ENCODE data around the gene DGKQ.
"Not testable (repeated sequence)": the region's sequence is repeated elsewhere in the genome, so short reads cannot be mapped to it uniquely, and the experiment has no call there.

Gene DGKQ

DNA sequence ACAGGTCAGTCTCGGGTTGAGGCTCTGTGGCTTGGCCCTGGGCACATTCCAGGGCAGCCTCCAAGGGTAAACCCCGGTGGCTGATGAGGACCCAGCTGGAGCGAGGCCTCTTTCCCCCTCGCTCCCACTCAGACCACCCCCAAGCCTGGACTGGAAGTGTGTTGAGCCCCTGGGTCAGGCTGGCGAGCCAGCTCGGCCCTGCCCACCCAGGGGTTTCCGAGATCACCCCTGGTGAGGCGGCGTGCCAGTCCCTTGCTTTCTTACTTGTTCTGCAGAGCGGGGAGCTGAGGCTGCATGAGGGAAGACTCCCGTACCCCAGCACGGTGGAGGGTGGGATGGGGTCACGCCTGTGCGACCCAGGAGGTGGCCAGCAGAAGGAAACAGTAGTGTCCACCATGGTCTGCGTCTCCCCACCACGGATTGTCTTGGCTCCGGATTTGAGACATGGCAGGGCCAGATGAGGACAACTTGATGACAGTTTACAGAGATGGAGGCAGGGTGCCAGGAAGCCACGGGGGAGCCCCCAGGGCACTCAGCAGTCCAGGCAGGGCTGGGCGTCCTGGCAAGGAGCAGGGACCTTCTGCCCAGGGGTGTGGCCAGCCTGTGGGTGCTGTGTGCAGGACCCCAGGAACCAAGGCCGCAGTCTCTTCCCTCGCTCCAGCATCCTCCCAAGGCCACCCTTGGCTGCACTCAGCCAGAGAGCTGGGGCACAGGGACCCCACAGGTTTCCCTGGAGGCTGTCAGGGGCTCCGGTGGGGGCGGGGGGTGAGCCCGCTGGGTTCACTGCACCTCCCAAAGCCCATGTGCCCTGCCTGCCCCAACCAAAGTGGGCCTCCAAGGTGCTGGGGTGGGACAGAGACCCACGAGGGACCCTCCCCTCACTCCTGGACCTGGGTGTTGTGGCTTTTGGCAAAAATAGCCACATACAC lies 31.5 kb upstream of the DGKQ start:
- in situ Hi-C loops (cut with HindIII; ENCODE audit: low pct_unique_long_range_greater_than_20kb, low sequenced_read_pairs), result no loop called here
- DNase-seq (ENCODE audit: low read depth in 1 of 2, low spot score in 1 of 2), result no peak
- TF ChIP-seq JUND (IDR thresholded peaks at IDR 0.05; ENCODE audit: low read depth), result no peak

DNA sequence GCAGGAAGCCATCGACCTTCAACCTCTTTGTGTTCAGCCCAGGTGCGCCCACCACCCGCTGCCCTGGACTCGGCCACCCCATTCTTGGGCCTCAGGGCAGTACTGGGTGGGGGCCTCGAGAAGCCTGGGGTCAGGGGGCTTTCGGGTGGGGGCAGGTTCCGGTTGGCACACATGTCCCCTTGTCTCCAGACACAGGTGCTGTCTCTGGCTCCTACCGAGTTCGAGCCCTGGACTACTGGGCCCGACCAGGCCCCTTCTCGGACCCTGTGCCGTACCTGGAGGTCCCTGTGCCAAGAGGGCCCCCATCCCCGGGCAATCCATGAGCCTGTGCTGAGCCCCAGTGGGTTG lies 30.7 kb upstream of the DGKQ start:
- no peak for TF ChIP-seq JUND (IDR thresholded peaks at IDR 0.05; ENCODE audit: low read depth)
- DNase-seq (ENCODE audit: low read depth in 1 of 2, low spot score in 1 of 2), result no peak
- in situ Hi-C loops (cut with HindIII; ENCODE audit: low pct_unique_long_range_greater_than_20kb, low sequenced_read_pairs), result no loop called here

DNA sequence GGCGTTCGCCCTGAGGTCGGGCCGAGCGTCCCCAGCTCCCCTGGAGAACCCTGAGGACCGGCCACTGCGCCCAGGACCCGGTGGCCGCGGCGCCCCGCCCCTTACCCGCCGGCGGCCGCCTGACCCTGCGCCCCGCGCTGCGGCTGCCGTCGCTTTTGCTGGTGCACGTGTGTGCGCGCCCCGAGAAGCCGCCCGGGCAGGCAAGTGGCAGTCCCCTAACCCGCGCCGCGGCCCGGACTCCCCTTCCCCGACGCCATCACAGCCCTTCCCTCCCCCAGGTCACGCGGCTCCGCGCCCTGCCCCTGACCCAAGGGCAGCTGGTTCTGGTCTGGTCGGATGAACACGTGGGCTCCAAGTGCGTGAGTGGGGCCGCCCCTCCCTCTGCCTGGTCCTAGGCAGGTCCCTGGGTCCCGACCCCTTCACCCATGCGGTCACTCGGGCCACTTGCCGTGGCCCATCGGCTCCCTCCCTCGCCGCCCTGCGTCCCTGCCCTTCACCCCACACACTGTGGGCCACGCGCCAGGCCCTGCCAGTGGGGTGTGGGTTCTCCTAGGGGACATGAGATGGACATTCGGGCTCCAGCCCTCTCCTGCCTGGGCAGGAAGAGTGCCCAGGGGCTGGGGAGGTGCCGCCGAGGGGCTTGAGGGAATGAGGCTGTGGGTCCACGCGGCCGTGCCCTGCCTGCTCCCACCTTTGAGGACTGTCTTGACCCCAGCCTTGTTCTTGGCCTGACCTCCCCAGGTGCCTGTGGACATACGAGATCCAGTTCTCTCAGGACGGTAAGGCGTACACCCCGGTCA lies 30.1 kb upstream of the DGKQ start:
- no peak for TF ChIP-seq JUND (IDR thresholded peaks at IDR 0.05; ENCODE audit: low read depth)
- DNase-seq (ENCODE audit: low read depth in 1 of 2, low spot score in 1 of 2), result no peak
- in situ Hi-C loops (cut with HindIII; ENCODE audit: low pct_unique_long_range_greater_than_20kb, low sequenced_read_pairs), result no loop called here

DNA sequence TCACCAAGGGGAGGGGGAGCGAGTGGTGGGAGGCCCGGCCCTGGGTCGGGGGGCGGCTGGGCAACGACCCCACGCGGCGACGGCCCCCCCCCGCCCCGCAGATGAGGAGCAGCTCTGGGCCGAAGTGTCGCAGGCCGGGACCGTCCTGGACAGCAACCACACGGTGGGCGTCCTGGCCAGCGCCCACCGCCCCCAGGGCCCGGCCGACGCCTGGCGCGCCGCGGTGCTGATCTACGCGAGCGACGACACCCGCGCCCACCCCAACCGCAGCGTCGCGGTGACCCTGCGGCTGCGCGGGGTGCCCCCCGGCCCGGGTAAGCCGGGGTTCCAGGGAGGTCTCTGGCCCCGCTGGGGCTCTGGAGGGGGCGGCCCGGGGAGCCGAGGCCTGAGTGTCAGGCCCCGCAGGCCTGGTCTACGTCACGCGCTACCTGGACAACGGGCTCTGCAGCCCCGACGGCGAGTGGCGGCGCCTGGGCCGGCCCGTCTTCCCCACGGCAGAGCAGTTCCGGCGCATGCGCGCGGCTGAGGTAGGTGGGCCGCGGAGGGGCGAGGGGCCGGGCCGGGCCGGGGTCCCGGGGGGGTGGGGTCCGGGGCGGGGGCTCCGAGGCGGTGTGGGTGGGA lies 29.4 kb upstream of the DGKQ start:
- DNase-seq (ENCODE audit: low read depth in 1 of 2, low spot score in 1 of 2), result no peak
- no peak for TF ChIP-seq JUND (IDR thresholded peaks at IDR 0.05; ENCODE audit: low read depth)
- in situ Hi-C loops (cut with HindIII; ENCODE audit: low pct_unique_long_range_greater_than_20kb, low sequenced_read_pairs), result no loop called here

DNA sequence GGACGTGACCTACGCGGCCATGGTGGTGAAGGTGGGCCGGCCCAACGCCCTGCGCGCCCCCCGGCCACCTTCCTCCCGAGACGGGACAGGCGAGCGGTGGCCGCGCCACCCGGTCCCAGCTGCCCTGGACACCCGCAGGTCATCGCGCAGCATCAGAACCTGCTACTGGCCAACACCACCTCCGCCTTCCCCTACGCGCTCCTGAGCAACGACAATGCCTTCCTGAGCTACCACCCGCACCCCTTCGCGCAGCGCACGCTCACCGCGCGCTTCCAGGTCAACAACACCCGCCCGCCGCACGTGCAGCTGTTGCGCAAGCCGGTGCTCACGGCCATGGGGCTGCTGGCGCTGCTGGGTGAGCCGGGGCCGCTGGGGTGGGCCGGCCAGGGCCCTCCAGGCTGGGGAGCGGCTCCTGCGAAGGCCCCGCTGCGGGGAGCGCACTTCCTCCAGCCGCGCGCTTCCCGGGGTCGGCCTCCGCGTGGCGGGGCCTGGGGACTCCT lies 28.8 kb upstream of the DGKQ start:
- TF ChIP-seq JUND (IDR thresholded peaks at IDR 0.05; ENCODE audit: low read depth), result no peak
- in situ Hi-C loops (cut with HindIII; ENCODE audit: low pct_unique_long_range_greater_than_20kb, low sequenced_read_pairs), result no loop called here
- DNase-seq (ENCODE audit: low read depth in 1 of 2, low spot score in 1 of 2), result no peak

DNA sequence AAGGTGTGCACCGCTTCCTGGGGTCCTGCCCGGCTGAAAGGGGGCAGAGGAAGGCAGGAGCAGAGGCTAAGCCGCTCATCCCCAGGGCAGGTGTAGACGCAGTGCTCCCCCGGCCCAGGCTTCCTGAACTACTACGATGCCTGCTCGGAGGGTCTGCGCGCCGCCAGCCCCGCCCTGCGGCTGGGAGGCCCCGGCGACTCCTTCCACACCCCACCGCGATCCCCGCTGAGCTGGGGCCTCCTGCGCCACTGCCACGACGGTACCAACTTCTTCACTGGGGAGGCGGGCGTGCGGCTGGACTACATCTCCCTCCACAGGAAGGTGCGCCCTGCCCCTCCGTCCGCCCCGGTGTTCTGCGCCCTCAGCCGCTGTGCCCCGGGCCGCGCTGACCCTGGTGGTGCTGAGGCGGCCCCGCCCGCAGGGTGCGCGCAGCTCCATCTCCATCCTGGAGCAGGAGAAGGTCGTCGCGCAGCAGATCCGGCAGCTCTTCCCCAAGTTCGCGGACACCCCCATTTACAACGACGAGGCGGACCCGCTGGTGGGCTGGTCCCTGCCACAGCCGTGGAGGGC lies 28.3 kb upstream of the DGKQ start:
- TF ChIP-seq JUND (IDR thresholded peaks at IDR 0.05; ENCODE audit: low read depth), result no peak
- in situ Hi-C loops (cut with HindIII; ENCODE audit: low pct_unique_long_range_greater_than_20kb, low sequenced_read_pairs), result no loop called here

DNA sequence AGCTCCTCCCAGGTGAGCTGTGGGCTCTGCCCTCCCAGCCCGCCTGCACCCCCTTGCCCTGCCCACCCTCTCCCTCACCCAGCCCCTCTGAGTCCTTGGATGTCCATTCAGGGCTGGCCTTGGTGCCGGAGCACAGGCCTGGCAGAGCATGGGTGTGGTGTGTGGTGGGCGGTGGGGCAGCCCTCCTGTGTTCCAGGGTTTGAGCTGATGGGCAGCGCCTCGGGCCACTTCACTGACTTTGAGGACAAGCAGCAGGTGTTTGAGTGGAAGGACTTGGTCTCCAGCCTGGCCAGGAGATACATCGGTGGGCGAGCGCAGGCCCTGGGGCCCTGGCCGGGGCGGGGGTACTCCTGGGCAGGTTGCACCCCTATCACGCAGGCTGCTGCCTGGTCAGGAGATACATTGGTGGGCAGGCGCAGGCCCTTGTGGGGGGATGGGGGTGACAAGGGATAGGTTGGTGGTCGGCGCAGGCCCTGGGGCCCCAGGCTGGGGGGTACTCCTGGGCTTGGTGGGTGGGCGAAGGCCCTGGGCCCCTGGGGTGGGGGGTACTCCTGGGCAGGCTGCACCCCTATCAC lies 27.4 kb upstream of the DGKQ start:
- no peak for TF ChIP-seq JUND (IDR thresholded peaks at IDR 0.05; ENCODE audit: low read depth)
- in situ Hi-C loops (cut with HindIII; ENCODE audit: low pct_unique_long_range_greater_than_20kb, low sequenced_read_pairs), result no loop called here
- DNase-seq (ENCODE audit: low read depth in 1 of 2, low spot score in 1 of 2), result no peak

More for the DNA sequence above, 28.3 kb upstream of the DGKQ start:
- DNase-seq (ENCODE audit: low read depth in 1 of 2, low spot score in 1 of 2), result no peak

DNA sequence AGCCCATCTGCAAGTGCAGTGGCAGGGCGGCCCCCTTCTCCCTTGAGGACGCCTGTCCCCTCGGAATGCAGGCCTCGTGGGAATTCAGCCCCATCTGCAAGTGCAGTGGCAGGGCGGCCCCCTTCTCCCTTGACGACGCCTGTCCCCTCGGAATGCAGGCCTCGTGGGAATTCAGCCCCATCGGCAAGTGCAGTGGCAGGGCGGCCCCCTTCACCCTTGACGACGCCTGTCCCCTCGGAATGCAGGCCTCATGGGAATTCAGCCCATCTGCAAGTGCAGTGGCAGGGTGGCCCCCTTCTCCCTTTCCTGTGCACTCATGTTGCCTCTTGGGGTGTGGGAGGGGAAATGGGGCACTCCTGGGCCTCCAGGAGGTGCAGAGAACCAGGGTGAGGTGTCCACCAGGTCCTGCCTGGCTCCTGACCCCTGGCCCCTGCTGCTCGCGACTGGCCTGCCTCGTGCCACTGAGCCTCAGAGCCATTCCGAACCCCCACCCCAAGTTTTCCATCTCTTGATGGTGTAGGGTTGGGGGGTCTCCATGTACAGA lies 26.6 kb upstream of the DGKQ start:
- TF ChIP-seq JUND (IDR thresholded peaks at IDR 0.05; ENCODE audit: low read depth), result no peak
- in situ Hi-C loops (cut with HindIII; ENCODE audit: low pct_unique_long_range_greater_than_20kb, low sequenced_read_pairs), result no loop called here
- no peak for DNase-seq (ENCODE audit: low read depth in 1 of 2, low spot score in 1 of 2)

DNA sequence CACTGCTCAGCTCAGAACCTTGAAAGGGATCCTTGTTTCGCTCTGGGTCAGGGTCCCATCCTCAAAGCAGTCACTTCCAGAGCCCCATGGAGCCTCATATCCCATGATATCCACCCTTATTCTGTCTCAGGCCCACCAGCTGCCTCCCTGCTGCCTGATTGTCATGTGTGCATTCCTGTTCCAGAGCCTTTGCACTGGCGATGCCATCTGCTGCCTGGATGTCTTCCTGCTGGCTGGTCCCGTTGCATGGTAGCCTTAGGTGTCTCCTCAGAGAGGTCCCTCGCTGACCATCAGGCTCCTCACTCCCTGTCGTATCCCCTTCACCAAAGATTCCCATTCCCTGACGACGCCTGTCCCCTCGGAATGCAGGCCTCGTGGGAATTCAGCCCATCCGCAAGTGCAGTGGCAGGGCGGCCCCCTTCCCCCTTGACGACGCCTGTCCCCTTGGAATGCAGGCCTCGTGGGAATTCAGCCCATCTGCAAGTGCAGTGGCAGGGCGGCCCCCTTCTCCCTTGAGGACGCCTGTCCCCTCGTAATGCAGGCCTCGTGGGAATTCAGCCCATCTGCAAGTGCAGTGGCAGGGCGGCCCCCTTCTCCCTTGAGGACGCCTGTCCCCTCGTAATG lies 26.0 kb upstream of the DGKQ start:
- DNase-seq (ENCODE audit: low read depth in 1 of 2, low spot score in 1 of 2), result peak in 1 of 2 experiments; percentile 44
- in situ Hi-C loops (cut with HindIII; ENCODE audit: low pct_unique_long_range_greater_than_20kb, low sequenced_read_pairs), result not testable (repeated sequence)

DNA sequence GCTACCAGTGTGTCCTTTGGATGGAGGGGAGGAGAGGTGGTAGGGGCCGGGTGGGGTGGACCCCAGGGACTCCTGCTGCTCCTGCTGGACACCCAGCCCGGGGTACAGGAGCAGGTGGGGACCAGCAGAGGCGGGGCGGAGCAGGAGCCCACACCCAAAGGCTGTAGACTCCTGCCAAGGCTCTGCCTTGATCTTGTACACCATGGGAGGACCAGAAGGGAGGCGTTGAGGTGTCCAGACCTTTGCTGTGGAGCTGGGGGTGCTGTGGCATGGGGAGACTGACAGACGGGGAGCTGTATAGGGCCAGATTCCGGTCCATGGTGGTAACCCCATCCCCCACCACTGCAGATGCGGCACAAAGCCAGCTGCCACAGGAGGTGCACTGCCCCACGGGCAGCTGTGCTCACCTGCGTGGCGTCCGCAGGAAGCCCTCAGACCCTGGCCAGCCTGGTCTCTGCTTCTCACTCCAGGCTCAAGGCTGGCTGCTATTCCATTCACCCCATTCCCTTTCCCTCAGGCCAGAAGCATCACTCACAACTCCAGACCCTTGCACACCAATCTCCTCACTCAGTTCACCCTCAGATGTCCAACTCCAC lies 24.8 kb upstream of the DGKQ start:
- in situ Hi-C loops (cut with HindIII; ENCODE audit: low pct_unique_long_range_greater_than_20kb, low sequenced_read_pairs), result no loop called here
- DNase-seq (ENCODE audit: low read depth in 1 of 2, low spot score in 1 of 2), result peak in 1 of 2 experiments; percentile 46
- no peak for TF ChIP-seq JUND (IDR thresholded peaks at IDR 0.05; ENCODE audit: low read depth)

DNA sequence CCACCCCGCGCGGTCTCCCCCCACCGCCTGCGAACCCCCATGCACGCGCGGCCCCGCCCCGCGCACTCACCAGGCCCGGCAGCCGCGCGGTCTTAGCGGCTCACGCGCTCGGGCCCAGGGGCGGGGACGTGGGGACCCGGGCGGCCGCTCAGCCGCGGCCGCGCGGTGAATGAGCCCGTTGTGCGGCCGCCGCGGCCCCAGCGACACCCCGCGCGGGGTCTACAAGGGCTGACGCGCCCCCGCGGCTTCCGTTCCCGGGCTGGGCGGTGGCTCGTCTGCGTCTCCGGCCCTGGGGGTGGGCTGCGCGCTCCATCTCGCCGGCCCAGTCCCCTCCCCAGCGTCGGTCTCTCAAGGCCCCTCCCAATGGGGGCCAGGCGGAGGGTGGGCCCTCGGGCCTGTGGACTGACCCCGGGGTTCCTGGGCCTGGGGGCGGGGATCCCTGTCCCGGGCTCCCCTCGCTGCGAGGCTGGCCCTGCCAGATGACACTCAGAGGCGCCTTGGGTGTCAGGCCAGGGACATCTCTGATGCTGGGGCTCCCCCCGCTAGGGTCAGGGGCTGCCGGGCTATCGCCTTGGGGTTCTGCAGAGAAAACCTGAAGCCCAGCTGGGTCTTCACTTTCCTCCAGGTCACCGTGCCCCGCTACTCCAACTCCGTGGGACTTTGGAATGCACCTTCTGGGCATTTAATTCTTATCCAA lies 24.2 kb upstream of the DGKQ start:
- peak; percentile 68 to 81 for DNase-seq (ENCODE audit: low read depth in 1 of 2, low spot score in 1 of 2)
- in situ Hi-C loops (cut with HindIII; ENCODE audit: low pct_unique_long_range_greater_than_20kb, low sequenced_read_pairs), result no loop called here
- no peak for TF ChIP-seq JUND (IDR thresholded peaks at IDR 0.05; ENCODE audit: low read depth)
